HCT116 (cell line): ENCODE measurements around the gene SLC25A39. TPM values are rescaled to one million over a fixed set of nuclear protein-coding genes. Genes with fewer than 3 reads are reported as not detected.

Experiments used
- ATAC-seq: fragments of 200-7000 bp; cut with Tn5 transposase; 2 replicates; pipeline ENCODE4 v1.9.1; 2020; ENCODE audit warnings: mild to moderate bottlenecking, moderate library complexity
- BruUV-seq: library from RNA; stranded (reverse); fragments of 400-500 nt; replicated peaks from 2 replicates; lab custom pipeline; 2021; lab: Mats Ljungman, UMichigan
- CTCF ChIA-PET: fragments of 300-600 bp; sonication (Branson Sonifier 250); formaldehyde crosslinking; loops from one replicate; lab custom pipeline; 2021; ENCODE audit warnings: antibody characterized with exemption; lab: Charles Lee
- POLR2A ChIA-PET: fragments of 300-600, 350-600 bp; sonication (Branson Sonifier 250); formaldehyde crosslinking; loops from one replicate; lab custom pipeline; 2021; ENCODE audit warnings: antibody characterized with exemption; lab: Charles Lee
- RAD21 ChIA-PET, 2 experiments: fragments of 300-600 bp; sonication (Branson Sonifier 250); formaldehyde crosslinking; loops; one replicate each; lab custom pipeline; 2023; ENCODE audit warnings: low total read pairs in 2 of 2; ENCODE audit not compliant: uncharacterized antibody in 2 of 2, unreplicated experiment in 2 of 2, low non-redundant PET in 1 of 2; lab: Charles Lee
- DNase-seq: peaks from one replicate; pipeline ENCODE4 v3.0.0-alpha.2; 2010; ENCODE audit warnings: low read depth, low spot score
- H2AFZ ChIP-seq: fragments of 200-600 bp; shearing (Covaris generic), sonication (generic); 2 replicates; pipeline ENCODE4 v1.6.1; 2017; ENCODE audit warnings: low read depth, mixed run types, mixed read lengths, antibody characterized with exemption, low read length; ENCODE audit not compliant: poor library complexity, severe bottlenecking
- H3K27ac ChIP-seq: 2 replicates; pipeline ENCODE4 v1.5.1; 2012; ENCODE audit warnings: low read depth, low read length
- H3K27me3 ChIP-seq: fragments of 200-600 bp; sonication (generic); 2 replicates; pipeline ENCODE4 v1.6.1; 2016; ENCODE audit warnings: mixed run types, low read length, mixed read lengths; ENCODE audit not compliant: insufficient read depth
- H3K36me3 ChIP-seq, 2 experiments: fragments of 200-500 bp in 1 of 2; fragments of 200-600 bp in 1 of 2; sonication (Bioruptor generic) in 1 of 2; sonication (generic) in 1 of 2; 2 replicates each; pipeline versions ENCODE4 v1.5.1 to v1.6.1; 2014 to 2016; ENCODE audit warnings: low read length in 2 of 2, inconsistent platforms in 1 of 2, mixed read lengths in 1 of 2, mixed run types in 1 of 2; ENCODE audit not compliant: insufficient read depth in 2 of 2, control insufficient read depth in 1 of 2
- H3K4me1 ChIP-seq, 2 experiments: fragments of 200-600 bp in 1 of 2; sonication (generic) in 1 of 2; 2 replicates each; pipeline versions ENCODE4 v1.5.1 to v1.6.1; 2012 to 2017; ENCODE audit warnings: low read length in 2 of 2, inconsistent platforms in 1 of 2, mild to moderate bottlenecking in 1 of 2, mixed read lengths in 1 of 2, mixed run types in 1 of 2, moderate library complexity in 1 of 2; ENCODE audit not compliant: insufficient read depth in 2 of 2, control insufficient read depth in 1 of 2
- H3K4me2 ChIP-seq: fragments of 200-600 bp; sonication (generic); 2 replicates; pipeline ENCODE4 v1.6.1; 2017; ENCODE audit warnings: mixed run types, low read length, mixed read lengths
- H3K4me3 ChIP-seq, 2 experiments: fragments of 200-600 bp in 1 of 2; sonication (generic) in 1 of 2; replicated peaks in 1 of 2; 2 replicates each; pipeline ENCODE4 v1.5.1; 2011 to 2016; ENCODE audit warnings: low read length in 2 of 2, control low read depth in 1 of 2, low read depth in 1 of 2, mild to moderate bottlenecking in 1 of 2, mixed read lengths in 1 of 2, mixed run types in 1 of 2
- H3K79me2 ChIP-seq: fragments of 200-600 bp; sonication (generic); 2 replicates; pipeline ENCODE4 v1.6.1; 2017; ENCODE audit warnings: mild to moderate bottlenecking, mixed run types, low read length, moderate library complexity, mixed read lengths; ENCODE audit not compliant: insufficient read depth
- H3K9ac ChIP-seq: fragments of 200-600 bp; sonication (generic); 2 replicates; pipeline ENCODE4 v1.6.1; 2016; ENCODE audit warnings: low read length, mixed read lengths
- H3K9me2 ChIP-seq: fragments of 200-600 bp; sonication (generic), shearing (Covaris generic); 2 replicates; pipeline ENCODE4 v1.6.1; 2017; ENCODE audit warnings: mixed run types, mild to moderate bottlenecking, moderate library complexity; ENCODE audit not compliant: insufficient read depth
- H3K9me3 ChIP-seq, 2 experiments: fragments of 200-500 bp in 1 of 2; fragments of 200-600 bp in 1 of 2; sonication (Bioruptor generic) in 1 of 2; sonication (generic) in 1 of 2; 2 replicates each; pipeline ENCODE4 v1.6.1; 2014 to 2017; ENCODE audit warnings: low read length in 2 of 2, mixed read lengths in 2 of 2, inconsistent platforms in 1 of 2, low read depth in 1 of 2, mild to moderate bottlenecking in 1 of 2, mixed run types in 1 of 2, moderate library complexity in 1 of 2; ENCODE audit not compliant: control insufficient read depth in 1 of 2, insufficient read depth in 1 of 2
- H4K20me1 ChIP-seq: fragments of 200-600 bp; sonication (generic), shearing (Covaris generic); 2 replicates; pipeline ENCODE4 v1.6.1; 2017; ENCODE audit warnings: mixed run types, mild to moderate bottlenecking, moderate library complexity; ENCODE audit not compliant: insufficient read depth
- EGR1 ChIP-seq: IDR thresholded peaks from 2 replicates; pipeline ENCODE4 v1.6.1; 2012; ENCODE audit warnings: low read depth
- EZH2 ChIP-seq: fragments of 200-600 bp; sonication (generic); IDR thresholded peaks from 2 replicates; pipeline ENCODE4 v1.6.1; 2017; ENCODE audit warnings: antibody characterized with exemption, mixed run types
- FOSL1 ChIP-seq: IDR thresholded peaks from 2 replicates; pipeline ENCODE4 v1.6.1; 2012; ENCODE audit warnings: low read depth
- RAD21 ChIP-seq: IDR thresholded peaks from 2 replicates; pipeline ENCODE4 v1.6.1; 2012; ENCODE audit warnings: low read depth, mild to moderate bottlenecking
- SIN3A ChIP-seq: IDR thresholded peaks from 2 replicates; pipeline ENCODE4 v1.6.1; 2012; ENCODE audit warnings: low read depth
- SP1 ChIP-seq: IDR thresholded peaks from 2 replicates; pipeline ENCODE4 v1.6.1; 2012; ENCODE audit warnings: low read depth
- SRF ChIP-seq: IDR thresholded peaks from 2 replicates; pipeline ENCODE4 v1.6.1; 2012; ENCODE audit warnings: low read depth
- YY1 ChIP-seq: IDR thresholded peaks from 2 replicates; pipeline ENCODE4 v1.6.1; 2011; ENCODE audit warnings: low read length, low read depth, moderate library complexity, mild to moderate bottlenecking; ENCODE audit not compliant: insufficient replicate concordance; ENCODE audit errors: extremely low read depth
- ZFX ChIP-seq: fragments of 450-650 bp; IDR thresholded peaks from 2 replicates; pipeline ENCODE4 v1.6.1; 2017
- ZNF274 ChIP-seq: fragments of 200-500 bp; sonication (Bioruptor generic); IDR thresholded peaks from 2 replicates; pipeline ENCODE4 v1.6.1; 2014; ENCODE audit warnings: mild to moderate bottlenecking, low read depth, low read length, inconsistent platforms
- intact Hi-C: fragments of 100-400 bp; cut with micrococcal nuclease; formaldehyde crosslinking; loops from 2 replicates; pipeline ENCODE4 v1.10.0; 2022
- total RNA-seq: library from RNA; stranded (reverse); gene quantifications from one replicate; pipeline ENCODE4 v1.2.1, GENCODE V29; 2021; ENCODE audit not compliant: unreplicated experiment
- TF ChIP-seq, protein P1 (sequence below): IDR thresholded peaks from 2 replicates; pipeline ENCODE4 v1.6.1; 2012
- TF ChIP-seq, protein P2 (sequence below): IDR thresholded peaks from 2 replicates; pipeline ENCODE4 v1.6.1; 2012; ENCODE audit warnings: low read depth
- TF ChIP-seq, protein P3 (sequence below): IDR thresholded peaks from 2 replicates; pipeline ENCODE4 v1.6.1; 2012

SLC25A39 gene
- total RNA-seq, 1 experiment from 2014 or later = 326 TPM

GRCh38 chr17:44281570-44281969 is 43.1 kb downstream of the SLC25A39 start (continued):
- no peak for TF ChIP-seq FOSL1
- no peak for TF ChIP-seq SIN3A

GRCh38 chr17:44280392-44280937 is 44.2 kb downstream of the SLC25A39 start:
- H3K36me3 ChIP-seq = no peaks in the 10 kb centered on the region
- H3K9me2 ChIP-seq = no peaks in the 10 kb centered on the region
- H3K4me1 ChIP-seq = peaks cover 0 to 11% of the 10 kb centered on the region in 2 experiments; a peak in 2 of 4 replicates
- TF ChIP-seq, protein P1, sequence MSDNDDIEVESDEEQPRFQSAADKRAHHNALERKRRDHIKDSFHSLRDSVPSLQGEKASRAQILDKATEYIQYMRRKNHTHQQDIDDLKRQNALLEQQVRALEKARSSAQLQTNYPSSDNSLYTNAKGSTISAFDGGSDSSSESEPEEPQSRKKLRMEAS = no peak
- no peak for TF ChIP-seq ZNF274
- no peak for TF ChIP-seq EGR1
- TF ChIP-seq YY1 = no peak
- no peak for TF ChIP-seq RAD21
- no peak for TF ChIP-seq SP1
- TF ChIP-seq, protein P2, sequence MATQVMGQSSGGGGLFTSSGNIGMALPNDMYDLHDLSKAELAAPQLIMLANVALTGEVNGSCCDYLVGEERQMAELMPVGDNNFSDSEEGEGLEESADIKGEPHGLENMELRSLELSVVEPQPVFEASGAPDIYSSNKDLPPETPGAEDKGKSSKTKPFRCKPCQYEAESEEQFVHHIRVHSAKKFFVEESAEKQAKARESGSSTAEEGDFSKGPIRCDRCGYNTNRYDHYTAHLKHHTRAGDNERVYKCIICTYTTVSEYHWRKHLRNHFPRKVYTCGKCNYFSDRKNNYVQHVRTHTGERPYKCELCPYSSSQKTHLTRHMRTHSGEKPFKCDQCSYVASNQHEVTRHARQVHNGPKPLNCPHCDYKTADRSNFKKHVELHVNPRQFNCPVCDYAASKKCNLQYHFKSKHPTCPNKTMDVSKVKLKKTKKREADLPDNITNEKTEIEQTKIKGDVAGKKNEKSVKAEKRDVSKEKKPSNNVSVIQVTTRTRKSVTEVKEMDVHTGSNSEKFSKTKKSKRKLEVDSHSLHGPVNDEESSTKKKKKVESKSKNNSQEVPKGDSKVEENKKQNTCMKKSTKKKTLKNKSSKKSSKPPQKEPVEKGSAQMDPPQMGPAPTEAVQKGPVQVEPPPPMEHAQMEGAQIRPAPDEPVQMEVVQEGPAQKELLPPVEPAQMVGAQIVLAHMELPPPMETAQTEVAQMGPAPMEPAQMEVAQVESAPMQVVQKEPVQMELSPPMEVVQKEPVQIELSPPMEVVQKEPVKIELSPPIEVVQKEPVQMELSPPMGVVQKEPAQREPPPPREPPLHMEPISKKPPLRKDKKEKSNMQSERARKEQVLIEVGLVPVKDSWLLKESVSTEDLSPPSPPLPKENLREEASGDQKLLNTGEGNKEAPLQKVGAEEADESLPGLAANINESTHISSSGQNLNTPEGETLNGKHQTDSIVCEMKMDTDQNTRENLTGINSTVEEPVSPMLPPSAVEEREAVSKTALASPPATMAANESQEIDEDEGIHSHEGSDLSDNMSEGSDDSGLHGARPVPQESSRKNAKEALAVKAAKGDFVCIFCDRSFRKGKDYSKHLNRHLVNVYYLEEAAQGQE = no peak
- TF ChIP-seq, protein P3, sequence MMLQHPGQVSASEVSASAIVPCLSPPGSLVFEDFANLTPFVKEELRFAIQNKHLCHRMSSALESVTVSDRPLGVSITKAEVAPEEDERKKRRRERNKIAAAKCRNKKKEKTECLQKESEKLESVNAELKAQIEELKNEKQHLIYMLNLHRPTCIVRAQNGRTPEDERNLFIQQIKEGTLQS = no peak
- no peak for TF ChIP-seq SRF
- no peak for TF ChIP-seq EZH2
- TF ChIP-seq ZFX = no peak
- RAD21 ChIA-PET = no interaction called here
- no peak overlapping the region for H3K4me3 ChIP-seq
- no peak for DNase-seq
- no peaks in the 10 kb centered on the region for H3K27me3 ChIP-seq
- CTCF ChIA-PET = no interaction called here
- H4K20me1 ChIP-seq = no peaks in the 10 kb centered on the region
- no TSS peak for BruUV-seq
- no peak overlapping the region for H3K9ac ChIP-seq
- no peaks in the 10 kb centered on the region for H3K79me2 ChIP-seq
- intact Hi-C loops = no loop called here
- POLR2A ChIA-PET = no interaction called here
- H2AFZ ChIP-seq = no peak overlapping the region
- H3K4me2 ChIP-seq = no peak overlapping the region
- no peak overlapping the region for H3K27ac ChIP-seq
- H3K9me3 ChIP-seq = no peaks in the 10 kb centered on the region
- no peak for ATAC-seq
